Measurements from ENCODE around the gene NXN.

The NXN gene

GRCh38 chr17:987931-988330 is 8.4 kb upstream of the NXN start:
- no peak for DNase-seq (ENCODE audit: low spot score)

GRCh38 chr17:986322-986929 is 6.8 kb upstream of the NXN start:
- no peak for TF ChIP-seq CTCF (IDR thresholded peaks at IDR 0.05; ENCODE audit: extremely low read depth, missing control alignments)
- DNase-seq (ENCODE audit: low spot score): no peak

More at GRCh38 chr17:987931-988330, 8.4 kb upstream of the NXN start:
- TF ChIP-seq CTCF (IDR thresholded peaks at IDR 0.05; ENCODE audit: extremely low read depth, missing control alignments): no peak

DNA sequence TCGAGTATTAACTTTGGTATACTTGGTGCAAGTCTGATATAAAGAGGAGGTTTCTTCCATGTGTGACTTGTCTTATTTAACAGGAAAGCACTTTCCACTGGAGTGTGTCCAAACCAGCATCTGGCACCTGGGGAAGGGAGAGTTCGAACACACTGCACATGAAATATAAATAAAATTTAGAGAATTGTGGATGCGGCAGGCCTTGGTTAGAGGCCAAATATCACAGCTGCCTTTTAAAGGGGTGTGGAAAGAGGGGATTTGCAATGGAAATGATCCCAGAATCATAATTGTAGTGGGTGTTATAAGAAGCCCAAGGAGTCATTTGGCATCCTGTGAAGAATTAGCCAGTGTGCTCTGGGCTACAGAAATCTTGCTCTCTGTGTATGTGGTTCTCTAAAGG is 4.3 kb upstream of the NXN start:
- DNase-seq (ENCODE audit: low spot score): no peak
- no peak for TF ChIP-seq CTCF (IDR thresholded peaks at IDR 0.05; ENCODE audit: extremely low read depth, missing control alignments)

- no peak for DNase-seq (ENCODE audit: low spot score)
- no peak for TF ChIP-seq CTCF (IDR thresholded peaks at IDR 0.05; ENCODE audit: extremely low read depth, missing control alignments)
These were observed 1.7 kb upstream of the NXN start for GRCh38 chr17:981292-981658.

DNA sequence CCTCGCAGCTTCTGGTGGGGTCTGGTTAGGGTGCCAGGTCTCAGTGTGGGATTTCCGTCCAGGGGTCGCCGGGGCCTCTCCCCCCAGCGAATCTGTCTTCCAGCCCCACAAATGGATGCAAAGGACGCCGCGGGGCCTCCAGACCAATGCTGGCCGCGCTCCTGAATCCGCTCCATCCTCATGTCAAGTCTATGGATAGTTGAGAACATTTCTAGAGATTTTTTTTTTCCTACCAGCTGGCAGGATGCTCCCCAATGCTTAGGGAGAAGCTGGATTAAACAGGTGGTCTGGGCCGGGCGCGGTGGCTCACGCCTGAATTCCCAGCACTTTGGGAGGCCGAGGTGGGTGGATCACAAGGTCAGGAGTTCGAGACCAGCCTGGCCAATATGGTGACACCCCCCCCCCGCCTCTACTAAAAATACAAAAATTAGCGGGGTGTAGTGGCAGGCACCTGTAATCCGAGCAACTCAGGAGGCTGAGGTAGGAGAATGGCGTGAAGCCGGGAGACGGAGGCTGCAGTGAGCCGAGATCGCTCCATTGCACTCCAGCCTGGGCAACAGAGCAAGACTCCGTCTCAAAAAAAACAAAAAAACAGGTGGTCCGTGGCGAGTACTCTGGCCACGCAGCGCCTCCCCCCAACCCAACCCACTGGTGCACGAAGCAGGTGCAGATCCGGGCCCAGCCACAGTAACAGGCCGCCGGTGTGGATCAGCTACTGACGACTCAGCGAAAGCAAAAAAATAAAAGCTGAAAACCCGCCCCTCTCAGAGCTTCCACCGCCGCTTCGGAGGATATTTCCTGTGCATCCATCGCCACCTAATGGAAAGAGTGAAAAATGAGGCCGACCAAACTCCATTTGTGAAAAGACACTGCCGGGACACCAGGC is 1.1 kb upstream of the NXN start:
- peak; percentile 79 for DNase-seq (ENCODE audit: low spot score)
- TF ChIP-seq CTCF (IDR thresholded peaks at IDR 0.05; ENCODE audit: extremely low read depth, missing control alignments): peak; percentile 63

GRCh38 chr17:979212-979538 is 401 bp downstream of the NXN start:
- no peak for TF ChIP-seq CTCF (IDR thresholded peaks at IDR 0.05; ENCODE audit: extremely low read depth, missing control alignments)
- no peak for DNase-seq (ENCODE audit: low spot score)

All from GM20000 (cell line).